Activated naive CD4-positive, alpha-beta T cell treated with Interleukin-2 at 50 U/mL for 16 hours (primary cell): ENCODE data around the gene ADGRG3.

Experiments
- DNase-seq: peaks from one replicate; pipeline ENCODE4 v3.0.0-alpha.2; 2020

ADGRG3 gene

GRCh38 chr16:57668263-57668571, at the start of gene ADGRG3:
ADGRG3 (plus strand) TSS chr16:57668306; CDS start chr16:57668348, 42 bp downstream.
- DNase-seq: no peak

GRCh38 chr16:57619133-57619605, 48.9 kb upstream of the ADGRG3 start:
- DNase-seq: no peak

GRCh38 chr16:57619606-57620334, 48.3 kb upstream of the ADGRG3 start:
- no peak for DNase-seq

- no peak for DNase-seq
Measured at GRCh38 chr16:57620335-57621231, 47.5 kb upstream of the ADGRG3 start.

- DNase-seq: no peak
Measured at GRCh38 chr16:57621521-57622271, 46.4 kb upstream of the ADGRG3 start.

- no peak for DNase-seq
Measured at GRCh38 chr16:57622361-57623250, 45.5 kb upstream of the ADGRG3 start.

- DNase-seq: no peak
Measured at GRCh38 chr16:57623251-57624043, 44.7 kb upstream of the ADGRG3 start.

- no peak for DNase-seq
Measured at GRCh38 chr16:57624044-57624688, 43.9 kb upstream of the ADGRG3 start.

- DNase-seq: no peak
Measured at GRCh38 chr16:57624806-57625500, 43.2 kb upstream of the ADGRG3 start.

GRCh38 chr16:57626420-57627170, 41.5 kb upstream of the ADGRG3 start:
- DNase-seq: no peak

- no peak for DNase-seq
Measured at GRCh38 chr16:57627184-57627871, 40.8 kb upstream of the ADGRG3 start.

GRCh38 chr16:57628008-57628781, 39.9 kb upstream of the ADGRG3 start, which contains the start of gene ADGRG1:
ADGRG1 (plus strand) TSS chr16:57628630; CDS start chr16:57650288, 21,658 bp downstream.
- DNase-seq: peak; percentile 70

GRCh38 chr16:57628783-57629293, 39.3 kb upstream of the ADGRG3 start:
- DNase-seq: no peak

- no peak for DNase-seq
Measured at GRCh38 chr16:57629516-57630406, 38.3 kb upstream of the ADGRG3 start.

- DNase-seq: no peak
Measured at GRCh38 chr16:57630407-57630797, 37.7 kb upstream of the ADGRG3 start.
